ENCODE results near the gene HSDL2.
"Not testable (repeated sequence)": the region's sequence is repeated elsewhere in the genome, so short reads cannot be mapped to it uniquely, and the experiment has no call there.

HSDL2 gene

DNA sequence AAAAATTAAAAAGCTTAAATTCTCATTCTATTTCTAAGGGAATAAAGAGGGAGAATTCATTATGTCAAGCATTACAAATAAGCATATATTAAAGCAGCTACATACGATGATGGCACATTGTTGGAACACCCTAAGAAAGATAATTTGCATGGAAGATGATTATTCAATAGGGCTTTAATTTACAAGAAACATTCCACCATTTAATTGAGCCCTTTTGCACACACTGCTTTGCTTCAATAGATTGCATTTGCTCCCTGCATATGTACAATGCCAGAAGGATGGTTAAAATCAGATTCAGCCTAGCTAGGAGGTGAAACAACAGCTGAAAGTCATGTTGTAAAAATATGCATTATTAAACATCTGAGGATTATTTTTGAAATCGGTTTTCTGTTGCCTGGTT, 128.5 kb downstream of the HSDL2 start:
- Histone ChIP-seq H2AK5ac (ENCODE audit: low read length) (no peak overlapping the region), H3K9ac (ENCODE audit: low read length) (no peak overlapping the region), H3K27me3 (ENCODE audit: insufficient read depth, low read length) (no peaks in the 10 kb centered on the region), H4K8ac (ENCODE audit: low read depth, low read length) (no peak overlapping the region), H3K14ac (ENCODE audit: low read length) (no peak overlapping the region), H3K23ac (ENCODE audit: low read length) (no peak overlapping the region), H3K79me1 (ENCODE audit: low read length) (no peaks in the 10 kb centered on the region), H4K12ac (ENCODE audit: low read depth, low read length) (no peak overlapping the region), H2AFZ (ENCODE audit: insufficient read depth, low read length, poor library complexity) (no peak overlapping the region), H3K4ac (ENCODE audit: low read depth, low read length) (no peak overlapping the region), H3K79me2 (ENCODE audit: control insufficient read depth, insufficient read depth, low read length, poor library complexity) (no peaks in the 10 kb centered on the region), H3K18ac (ENCODE audit: low read length) (no peak overlapping the region), H2BK120ac (ENCODE audit: insufficient read depth, low read length, poor library complexity) (no peak overlapping the region), H3K4me3 (ENCODE audit: low read depth, low read length) (no peak overlapping the region), H4K91ac (ENCODE audit: low read depth, low read length) (no peak overlapping the region), H3K9me3 (ENCODE audit: insufficient read depth, low read depth, low read length) (no peaks in the 10 kb centered on the region), H2BK5ac (ENCODE audit: low read depth, low read length, poor library complexity) (no peak overlapping the region), H3K4me2 (ENCODE audit: low read length) (no peak overlapping the region), H3K36me3 (ENCODE audit: control insufficient read depth in 1 of 2, insufficient read depth in 2 of 2, low read length in 2 of 2) (no peaks in the 10 kb centered on the region), H2BK12ac (ENCODE audit: low read length) (no peak overlapping the region), H3K4me1 (ENCODE audit: control insufficient read depth in 1 of 2, insufficient read depth in 2 of 2, low read length in 2 of 2) (no peaks in the 10 kb centered on the region), H3K27ac (ENCODE audit: low read depth, low read length) (no peak overlapping the region)
- no CpG with 5 or more reads among the region's 2 CpGs for WGBS (ENCODE audit: extremely low coverage, insufficient coverage, insufficient read length)
- DNase-seq, result no peak

DNA sequence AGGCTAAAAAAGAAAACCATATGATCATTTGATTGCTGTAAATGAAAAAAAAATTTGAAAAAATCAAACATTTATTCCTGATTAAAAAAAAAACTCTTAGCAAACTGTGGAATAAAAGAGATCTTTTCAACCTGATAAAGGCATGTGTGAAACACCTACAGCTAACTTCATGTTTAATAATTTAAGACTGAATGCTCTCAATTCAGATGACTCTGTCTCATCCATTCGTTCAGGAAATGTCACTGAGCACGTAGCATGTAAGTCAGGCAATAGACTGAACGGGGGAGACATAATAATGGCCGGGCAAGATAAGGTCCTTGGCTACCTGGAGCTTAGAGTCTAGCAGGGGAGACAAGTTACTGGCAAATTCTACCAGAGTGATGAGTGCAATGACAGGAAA, 132.5 kb downstream of the HSDL2 start:
- H3K23ac ChIP-seq (ENCODE audit: low read length), result not testable (repeated sequence)

DNA sequence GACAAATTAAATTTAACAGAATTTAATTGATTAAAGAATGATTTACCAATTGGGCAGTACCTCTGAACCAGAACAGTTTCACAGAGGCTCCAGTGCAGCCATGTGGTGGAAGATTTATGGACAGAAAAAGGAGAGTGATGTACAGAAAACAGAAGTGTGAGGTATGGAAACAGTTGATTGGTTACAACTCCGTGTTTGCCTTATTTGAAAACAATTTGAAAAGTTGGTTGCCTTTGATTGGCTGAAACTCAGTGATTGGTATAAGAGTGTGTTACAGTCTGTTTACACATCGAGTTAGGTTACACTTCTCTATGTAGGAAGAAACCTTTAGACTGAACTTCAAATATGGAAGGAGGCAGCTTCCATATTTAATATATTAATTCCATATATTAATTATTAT, 136.9 kb downstream of the HSDL2 start:
- H4K91ac ChIP-seq (ENCODE audit: low read depth, low read length), result no peak overlapping the region
- no peak overlapping the region for H2BK12ac ChIP-seq (ENCODE audit: low read length)
- DNase-seq, result no peak
- no peak overlapping the region for H3K27ac ChIP-seq (ENCODE audit: low read depth, low read length)
- no peak overlapping the region for H3K4ac ChIP-seq (ENCODE audit: low read depth, low read length)
- H3K4me1 ChIP-seq (ENCODE audit: control insufficient read depth in 1 of 2, insufficient read depth in 2 of 2, low read length in 2 of 2), result no peaks in the 10 kb centered on the region
- no peak overlapping the region for H4K12ac ChIP-seq (ENCODE audit: low read depth, low read length)
- no peak overlapping the region for H3K23ac ChIP-seq (ENCODE audit: low read length)
- no peak overlapping the region for H2BK5ac ChIP-seq (ENCODE audit: low read depth, low read length, poor library complexity)
- H3K36me3 ChIP-seq (ENCODE audit: control insufficient read depth in 1 of 2, insufficient read depth in 2 of 2, low read length in 2 of 2), result no peaks in the 10 kb centered on the region
- no peaks in the 10 kb centered on the region for H3K79me2 ChIP-seq (ENCODE audit: control insufficient read depth, insufficient read depth, low read length, poor library complexity)
- no peaks in the 10 kb centered on the region for H3K27me3 ChIP-seq (ENCODE audit: insufficient read depth, low read length)
- H3K9me3 ChIP-seq (ENCODE audit: insufficient read depth, low read depth, low read length), result no peaks in the 10 kb centered on the region
- H2BK120ac ChIP-seq (ENCODE audit: insufficient read depth, low read length, poor library complexity), result no peak overlapping the region
- no peak overlapping the region for H4K8ac ChIP-seq (ENCODE audit: low read depth, low read length)
- H2AK5ac ChIP-seq (ENCODE audit: low read length), result no peak overlapping the region
- no peak overlapping the region for H3K4me2 ChIP-seq (ENCODE audit: low read length)
- no peaks in the 10 kb centered on the region for H3K79me1 ChIP-seq (ENCODE audit: low read length)
- no peak overlapping the region for H3K4me3 ChIP-seq (ENCODE audit: low read depth, low read length)
- H3K9ac ChIP-seq (ENCODE audit: low read length), result no peak overlapping the region
- WGBS (ENCODE audit: extremely low coverage, insufficient coverage, insufficient read length), result no CpG with 5 or more reads among the region's 2 CpGs
- H3K18ac ChIP-seq (ENCODE audit: low read length), result no peak overlapping the region
- H3K14ac ChIP-seq (ENCODE audit: low read length), result no peak overlapping the region
- no peak overlapping the region for H2AFZ ChIP-seq (ENCODE audit: insufficient read depth, low read length, poor library complexity)

More for the DNA sequence above, 132.5 kb downstream of the HSDL2 start:
- H3K27me3 ChIP-seq (ENCODE audit: insufficient read depth, low read length); H3K14ac ChIP-seq (ENCODE audit: low read length); H2BK120ac ChIP-seq (ENCODE audit: insufficient read depth, low read length, poor library complexity); H3K4me1 ChIP-seq (ENCODE audit: control insufficient read depth in 1 of 2, insufficient read depth in 2 of 2, low read length in 2 of 2); H3K9me3 ChIP-seq (ENCODE audit: insufficient read depth, low read depth, low read length); H3K36me3 ChIP-seq (ENCODE audit: control insufficient read depth in 1 of 2, insufficient read depth in 2 of 2, low read length in 2 of 2); H3K4me3 ChIP-seq (ENCODE audit: low read depth, low read length); H3K4me2 ChIP-seq (ENCODE audit: low read length); H4K12ac ChIP-seq (ENCODE audit: low read depth, low read length); H2AK5ac ChIP-seq (ENCODE audit: low read length); H2BK12ac ChIP-seq (ENCODE audit: low read length); H2BK5ac ChIP-seq (ENCODE audit: low read depth, low read length, poor library complexity); H3K79me2 ChIP-seq (ENCODE audit: control insufficient read depth, insufficient read depth, low read length, poor library complexity); H3K27ac ChIP-seq (ENCODE audit: low read depth, low read length); H3K4ac ChIP-seq (ENCODE audit: low read depth, low read length); H3K79me1 ChIP-seq (ENCODE audit: low read length); H4K91ac ChIP-seq (ENCODE audit: low read depth, low read length); H4K8ac ChIP-seq (ENCODE audit: low read depth, low read length); H2AFZ ChIP-seq (ENCODE audit: insufficient read depth, low read length, poor library complexity); H3K18ac ChIP-seq (ENCODE audit: low read length); DNase-seq; H3K9ac ChIP-seq (ENCODE audit: low read length): not testable (repeated sequence)
- WGBS (ENCODE audit: extremely low coverage, insufficient coverage, insufficient read length), result no CpG with 5 or more reads among the region's 4 CpGs

DNA sequence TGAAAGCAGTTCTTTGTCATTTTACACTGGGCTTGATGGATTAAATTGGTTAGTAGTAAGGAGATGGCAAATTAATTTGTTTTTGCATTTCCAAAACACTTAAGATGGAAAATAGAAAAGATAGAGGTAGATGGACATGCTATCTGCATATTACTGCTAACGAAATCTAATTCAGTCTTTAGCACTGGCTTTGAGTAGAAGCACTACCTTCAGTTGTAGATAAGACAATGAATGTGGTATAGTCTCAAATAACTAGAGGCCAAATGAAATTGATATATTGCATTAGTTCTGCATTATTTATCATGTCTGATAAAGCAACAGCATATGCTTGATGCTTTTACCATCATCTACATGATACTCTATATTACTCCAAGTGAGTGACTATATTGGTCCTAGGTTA, 140.2 kb downstream of the HSDL2 start:
- no peak overlapping the region for H3K4ac ChIP-seq (ENCODE audit: low read depth, low read length)
- no peak overlapping the region for H3K27ac ChIP-seq (ENCODE audit: low read depth, low read length)
- no peak overlapping the region for H3K23ac ChIP-seq (ENCODE audit: low read length)
- no peaks in the 10 kb centered on the region for H3K79me1 ChIP-seq (ENCODE audit: low read length)
- H3K9ac ChIP-seq (ENCODE audit: low read length), result no peak overlapping the region
- no peak overlapping the region for H4K12ac ChIP-seq (ENCODE audit: low read depth, low read length)
- H3K27me3 ChIP-seq (ENCODE audit: insufficient read depth, low read length), result no peaks in the 10 kb centered on the region
- H2AK5ac ChIP-seq (ENCODE audit: low read length), result no peak overlapping the region
- DNase-seq, result no peak
- no peaks in the 10 kb centered on the region for H3K79me2 ChIP-seq (ENCODE audit: control insufficient read depth, insufficient read depth, low read length, poor library complexity)
- no CpG with 5 or more reads among the region's 1 CpG for WGBS (ENCODE audit: extremely low coverage, insufficient coverage, insufficient read length)
- no peak overlapping the region for H3K4me2 ChIP-seq (ENCODE audit: low read length)
- no peak overlapping the region for H3K14ac ChIP-seq (ENCODE audit: low read length)
- H2AFZ ChIP-seq (ENCODE audit: insufficient read depth, low read length, poor library complexity), result no peak overlapping the region
- no peak overlapping the region for H2BK120ac ChIP-seq (ENCODE audit: insufficient read depth, low read length, poor library complexity)
- H3K36me3 ChIP-seq (ENCODE audit: control insufficient read depth in 1 of 2, insufficient read depth in 2 of 2, low read length in 2 of 2), result no peaks in the 10 kb centered on the region
- no peak overlapping the region for H2BK5ac ChIP-seq (ENCODE audit: low read depth, low read length, poor library complexity)
- H2BK12ac ChIP-seq (ENCODE audit: low read length), result no peak overlapping the region
- H3K18ac ChIP-seq (ENCODE audit: low read length), result no peak overlapping the region
- no peaks in the 10 kb centered on the region for H3K9me3 ChIP-seq (ENCODE audit: insufficient read depth, low read depth, low read length)
- H3K4me3 ChIP-seq (ENCODE audit: low read depth, low read length), result no peak overlapping the region
- H4K8ac ChIP-seq (ENCODE audit: low read depth, low read length), result no peak overlapping the region
- H4K91ac ChIP-seq (ENCODE audit: low read depth, low read length), result no peak overlapping the region
- H3K4me1 ChIP-seq (ENCODE audit: control insufficient read depth in 1 of 2, insufficient read depth in 2 of 2, low read length in 2 of 2), result no peaks in the 10 kb centered on the region
